Natural killer cell (primary cell): ENCODE results near the gene XRCC4. TPM values are rescaled to one million over a fixed set of nuclear protein-coding genes. Genes with fewer than 3 reads are reported as not detected.

Experiments used
- ATAC-seq, 3 donors: fragments of 150-1000 bp in 2 of 3; fragments of 200-7000 bp in 1 of 3; cut with Tn5 transposase; 1 replicate in 1 of 3; 2 replicates in 2 of 3; pipeline ENCODE4 v1.10.0; 2021; ENCODE audit warnings: mild to moderate bottlenecking in 2 of 3, moderate library complexity in 2 of 3
- DNase-seq, 2 donors: peaks; one replicate each; pipeline versions ENCODE4 v3.0.0 to v3.0.0-alpha.2; 2013 to 2021; ENCODE audit warnings: mixed read lengths in 1 of 2
- H3K27ac ChIP-seq: one replicate; pipeline ENCODE4 v1.5.1; 2013; ENCODE audit warnings: mild to moderate bottlenecking, low read length
- H3K27me3 ChIP-seq: one replicate; pipeline ENCODE4 v1.6.1; 2013; ENCODE audit warnings: low read length; ENCODE audit not compliant: control insufficient read depth, insufficient read depth
- H3K36me3 ChIP-seq: one replicate; pipeline ENCODE4 v1.6.1; 2013; ENCODE audit warnings: low read length; ENCODE audit not compliant: control insufficient read depth, insufficient read depth
- H3K4me1 ChIP-seq: one replicate; pipeline ENCODE4 v1.6.1; 2013; ENCODE audit warnings: low read length; ENCODE audit not compliant: control insufficient read depth, insufficient read depth
- H3K4me3 ChIP-seq: one replicate; pipeline ENCODE4 v1.5.1; 2013; ENCODE audit warnings: low read length
- H3K9me3 ChIP-seq: one replicate; pipeline ENCODE4 v1.6.1; 2013; ENCODE audit warnings: low read length; ENCODE audit not compliant: control insufficient read depth, insufficient read depth
- H3K27ac Mint-ChIP-seq, 2 donors: one replicate each; pipeline ENCODE4 v1.8.0; 2022; ENCODE audit warnings: mild to moderate bottlenecking in 2 of 2, mixed read lengths in 2 of 2, moderate library complexity in 1 of 2
- H3K27me3 Mint-ChIP-seq, 2 donors: one replicate each; pipeline ENCODE4 v1.8.0; 2022; ENCODE audit warnings: low read depth in 2 of 2, mixed read lengths in 2 of 2
- H3K36me3 Mint-ChIP-seq: one replicate; pipeline ENCODE4 v1.8.0; 2022; ENCODE audit warnings: mixed read lengths
- H3K4me1 Mint-ChIP-seq, 2 donors: one replicate each; pipeline ENCODE4 v1.8.0; 2022; ENCODE audit warnings: mixed read lengths in 2 of 2
- H3K4me3 Mint-ChIP-seq: one replicate; pipeline ENCODE4 v1.8.0; 2022; ENCODE audit warnings: mild to moderate bottlenecking, moderate library complexity, mixed read lengths
- H3K9me3 Mint-ChIP-seq, 2 donors: one replicate each; pipeline ENCODE4 v1.8.0; 2022; ENCODE audit warnings: mixed read lengths in 2 of 2
- CTCF ChIP-seq: fragments of 200-600 bp; IDR thresholded peaks from one replicate; pipeline ENCODE4 v1.8.0; 2022; ENCODE audit warnings: antibody characterized with exemption
- WGBS: methylation state at CpG from one replicate; pipeline ENCODE4 v1.1.7; 2013; ENCODE audit warnings: missing lambda C conversion rate; ENCODE audit not compliant: insufficient coverage; 5-methylcytosine and 5-hydroxymethylcytosine counted together
- intact Hi-C: fragments of 100-400 bp; cut with micrococcal nuclease; formaldehyde crosslinking; loops from one replicate; pipeline ENCODE4 v1.14.2; 2022
- total RNA-seq, 4 donors: library from RNA; stranded (reverse); fragments of 120-200 nt in 1 of 4; gene quantifications; one replicate each; pipeline versions ENCODE4 v1.2.3 to v1.2.4, GENCODE V29; 2013 to 2022

XRCC4 gene
- total RNA-seq, 3 donors from 2014 or later (not counting 1 experiment from before 2014, with no cell fraction given): 6.0 to 8.6 (median 7.0) TPM

- Histone ChIP-seq H3K36me3 (no peaks in the 10 kb centered on the region), H3K4me1 (no peaks in the 10 kb centered on the region), H3K27me3 (no peaks in the 10 kb centered on the region), H3K27ac (no peak overlapping the region), H3K4me3 (no peak overlapping the region), H3K9me3 (no peaks in the 10 kb centered on the region)
- Mint-ChIP-seq H3K4me1 (no peaks in the 10 kb centered on the region), H3K4me3 (no peak overlapping the region), H3K27me3 (no peaks in the 10 kb centered on the region), H3K9me3 (peaks cover 0 to 2% of the 10 kb centered on the region in 2 donors), H3K27ac (no peak overlapping the region), H3K36me3 (no peaks in the 10 kb centered on the region)
- DNase-seq: no peak
- WGBS: 68% methylated on average over 2 of the region's 2 CpGs
- intact Hi-C loops: no loop called here
- no peak for TF ChIP-seq CTCF
- ATAC-seq: no peak
Observed at GRCh38 chr5:83331842-83332241, 254.5 kb downstream of the XRCC4 start.

DNA sequence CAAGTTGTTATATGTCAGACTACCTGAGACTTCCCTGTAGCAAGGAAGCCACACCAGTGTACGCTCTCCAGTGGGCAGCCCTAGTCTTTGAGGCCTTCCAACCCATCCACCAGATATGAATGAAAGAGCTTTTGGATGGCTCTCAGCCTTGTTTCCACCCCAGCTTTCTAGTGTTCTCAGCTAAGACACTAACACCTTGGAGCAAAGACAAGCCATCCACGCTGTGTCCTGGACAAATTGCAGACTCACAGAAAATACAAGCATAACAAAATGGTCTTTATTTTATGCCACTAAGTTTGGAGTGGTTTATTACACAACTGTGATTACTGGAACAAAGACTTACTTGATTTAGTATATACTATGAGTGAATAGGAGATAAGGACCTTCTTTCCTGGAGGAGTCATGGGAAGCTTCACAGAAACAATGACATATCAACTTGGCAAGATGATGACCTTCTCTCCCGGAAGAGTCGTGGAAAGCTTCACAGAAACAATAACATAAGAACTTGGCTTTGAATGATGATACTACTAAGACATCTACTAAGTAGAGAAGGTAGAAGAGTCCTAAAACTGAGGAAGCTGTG is 260.2 kb downstream of the XRCC4 start:
- Mint-ChIP-seq H3K36me3 (no peaks in the 10 kb centered on the region), H3K4me1 (peaks cover 13 to 14% of the 10 kb centered on the region in 2 donors), H3K27ac (no peak overlapping the region), H3K27me3 (no peaks in the 10 kb centered on the region), H3K4me3 (no peak overlapping the region), H3K9me3 (peaks cover 0 to 3% of the 10 kb centered on the region in 2 donors)
- Histone ChIP-seq H3K27ac (no peak overlapping the region), H3K36me3 (no peaks in the 10 kb centered on the region), H3K4me3 (no peak overlapping the region), H3K9me3 (no peaks in the 10 kb centered on the region), H3K27me3 (no peaks in the 10 kb centered on the region), H3K4me1 (no peaks in the 10 kb centered on the region)
- ATAC-seq (no peak), DNase-seq (no peak)
- intact Hi-C loops: no loop called here
- WGBS: 95% methylated on average over 4 of the region's 4 CpGs
- no peak for TF ChIP-seq CTCF

DNA sequence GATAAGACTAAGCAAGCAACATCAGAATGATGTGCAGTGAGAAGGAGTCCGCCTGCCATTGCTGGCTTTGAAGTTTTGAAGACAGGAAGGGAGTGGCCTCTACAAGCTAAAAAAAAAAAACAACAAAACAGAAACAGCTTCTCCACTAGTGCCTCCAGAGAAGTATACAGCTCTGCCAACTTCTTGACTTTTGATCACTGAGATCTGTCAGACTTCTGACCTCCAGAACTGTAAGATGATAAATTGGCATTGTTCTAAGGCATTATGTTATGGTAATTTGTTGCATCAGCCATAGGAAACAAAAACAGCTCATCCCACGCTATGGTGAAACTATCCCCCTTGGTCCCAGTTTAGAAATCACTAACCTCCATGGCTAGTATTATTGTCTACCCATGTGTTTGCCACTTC is 263.2 kb downstream of the XRCC4 start:
- H3K4me3 ChIP-seq: no peak overlapping the region
- H3K36me3 ChIP-seq: no peaks in the 10 kb centered on the region
- Mint-ChIP-seq H3K4me3 (no peak overlapping the region), H3K36me3 (no peaks in the 10 kb centered on the region), H3K27ac (peak overlapping the region in 1 of 2 donors; percentile 50), H3K4me1 (peaks cover 13 to 14% of the 10 kb centered on the region in 2 donors), H3K9me3 (peaks cover 0 to 3% of the 10 kb centered on the region in 2 donors), H3K27me3 (no peaks in the 10 kb centered on the region)
- no peaks in the 10 kb centered on the region for H3K9me3 ChIP-seq
- TF ChIP-seq CTCF: no peak
- H3K27me3 ChIP-seq: no peaks in the 10 kb centered on the region
- 64% methylated on average over 2 of the region's 2 CpGs for WGBS
- intact Hi-C loops: no loop called here
- ATAC-seq (peak in 1 of 3 donors; percentile 50), DNase-seq (peak in 1 of 2 donors; percentile 38)
- H3K27ac ChIP-seq: no peak overlapping the region
- H3K4me1 ChIP-seq: no peaks in the 10 kb centered on the region

DNA sequence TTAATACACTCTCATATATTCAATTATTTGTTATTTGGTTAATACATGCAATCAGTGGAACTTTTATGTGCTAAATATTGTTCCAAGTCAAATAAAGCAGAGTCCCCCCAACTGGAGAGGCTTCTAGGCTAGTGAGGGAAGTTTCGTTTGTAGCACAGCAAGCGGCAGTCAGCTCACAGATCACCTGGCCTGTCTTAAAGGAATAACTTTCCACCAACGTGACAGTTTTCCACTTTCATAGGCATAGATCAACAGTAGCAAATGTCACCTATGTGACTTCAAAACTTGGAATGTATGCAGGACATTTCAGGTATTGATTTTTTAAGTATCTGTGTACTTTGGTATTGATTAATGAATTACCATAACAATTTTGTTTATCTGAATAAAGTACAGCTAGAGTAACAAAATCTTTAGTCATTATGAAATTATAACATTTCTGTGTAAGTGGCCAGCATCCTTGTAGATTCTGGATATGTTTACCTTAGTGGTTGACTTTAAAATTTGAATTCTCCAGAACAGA is 264.5 kb downstream of the XRCC4 start:
- 96% methylated on average over 3 of the region's 3 CpGs for WGBS
- H3K27ac Mint-ChIP-seq: no peak overlapping the region
- intact Hi-C loops: no loop called here

More for the DNA sequence above, 264.5 kb downstream of the XRCC4 start:
- H3K4me3 ChIP-seq: no peak overlapping the region
- peaks cover 0 to 6% of the 10 kb centered on the region in 2 donors for H3K9me3 Mint-ChIP-seq
- ATAC-seq (no peak), DNase-seq (no peak)
- H3K4me3 Mint-ChIP-seq: no peak overlapping the region
- no peaks in the 10 kb centered on the region for H3K4me1 ChIP-seq
- no peaks in the 10 kb centered on the region for H3K36me3 Mint-ChIP-seq
- H3K27ac ChIP-seq: no peak overlapping the region
- no peaks in the 10 kb centered on the region for H3K36me3 ChIP-seq
- H3K27me3 Mint-ChIP-seq: no peaks in the 10 kb centered on the region
- TF ChIP-seq CTCF: no peak
- peaks cover 13 to 14% of the 10 kb centered on the region in 2 donors for H3K4me1 Mint-ChIP-seq
- no peaks in the 10 kb centered on the region for H3K9me3 ChIP-seq
- no peaks in the 10 kb centered on the region for H3K27me3 ChIP-seq
